GM19043 (cell line): ENCODE data around the gene OR4D6.

ENCODE experiments used
- ATAC-seq: cut with Tn5 transposase; IDR thresholded peaks from one replicate; pipeline ENCODE4 v1.9.1; 2021; ENCODE audit warnings: low read depth; ENCODE audit not compliant: unreplicated experiment

The OR4D6 gene

DNA sequence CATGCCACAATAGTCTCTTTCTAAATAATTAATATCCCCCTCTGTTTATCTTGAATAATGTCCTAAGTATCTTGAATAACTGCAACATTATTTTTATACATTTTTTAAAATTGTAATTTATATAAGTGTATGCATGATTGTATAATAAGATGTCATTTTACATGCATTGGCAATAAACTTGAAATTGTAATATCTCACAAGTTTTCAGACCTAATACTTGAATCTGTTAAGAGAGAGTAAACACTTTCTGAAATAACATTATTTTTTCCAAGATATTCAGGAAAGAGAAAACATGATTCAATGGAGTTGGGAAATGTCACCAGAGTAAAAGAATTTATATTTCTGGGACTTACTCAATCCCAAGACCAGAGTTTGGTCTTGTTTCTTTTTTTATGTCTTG lies 46.5 kb downstream of the OR4D6 start, which contains the start of gene OR4D11:
Gene OR4D11, plus strand, starts transcription at position 301 of the 400 bp plus-strand sequence. Its CDS starts 0 bp downstream, at position 301.
- ATAC-seq = no peak
